Measurements from ENCODE around the gene AQP12B. TPM values are rescaled to one million over a fixed set of nuclear protein-coding genes. Genes with fewer than 3 reads are reported as not detected.

The AQP12B gene
- total RNA-seq, 1 experiment from 2014 or later, result not detected

DNA sequence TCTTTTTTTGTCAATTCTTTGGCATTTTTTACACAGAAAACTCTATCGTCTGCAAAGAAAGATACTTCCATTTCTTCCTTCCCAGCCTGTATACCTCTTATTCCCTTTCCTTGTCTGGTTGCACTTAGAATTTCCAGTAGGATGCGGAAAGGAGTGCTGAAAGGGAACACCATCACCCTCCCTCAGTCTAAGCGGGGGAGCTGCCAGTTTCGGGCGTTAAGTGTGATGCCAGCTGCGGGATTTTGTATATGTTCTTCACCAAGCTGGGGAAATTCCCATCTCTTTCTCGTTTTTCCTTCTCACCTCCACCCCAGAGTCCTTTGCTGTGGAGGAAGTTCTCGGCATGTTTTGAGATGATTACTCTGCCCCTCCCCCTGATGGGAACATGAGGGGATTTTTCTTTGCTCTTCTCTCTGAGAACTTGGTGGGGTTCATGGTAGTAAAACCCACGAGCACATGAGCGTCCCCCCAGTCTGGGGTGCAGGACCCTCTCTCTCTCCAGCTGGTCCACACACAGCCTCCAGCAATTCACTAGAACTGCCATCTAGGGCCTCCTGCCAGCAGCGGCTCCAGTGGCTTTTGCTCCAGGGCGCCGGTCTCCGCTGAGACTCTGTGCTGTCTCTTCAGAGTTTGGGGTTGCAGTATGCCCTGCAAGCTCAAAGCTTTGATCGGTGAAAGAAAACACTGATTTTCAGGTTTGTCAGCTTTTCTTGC is 24.5 kb upstream of the AQP12B start:
- H3K23me2 ChIP-seq (ENCODE audit: insufficient read length, low read depth, low read length, poor library complexity, severe bottlenecking), result no peaks in the 10 kb centered on the region
- H2BK20ac ChIP-seq (ENCODE audit: low read depth, low read length, poor library complexity, severe bottlenecking), result no peak overlapping the region
- H3K79me1 ChIP-seq (ENCODE audit: insufficient read depth, low read depth, low read length, poor library complexity, severe bottlenecking), result no peaks in the 10 kb centered on the region
- no peak overlapping the region for H3K9ac ChIP-seq (ENCODE audit: extremely low read depth, insufficient read length, low read length)
- no peaks in the 10 kb centered on the region for H4K20me1 ChIP-seq (ENCODE audit: control insufficient read depth, insufficient read depth, insufficient read length)
- Mint-ChIP-seq H3K27ac (no peak overlapping the region), H3K27me3 (ENCODE audit: low read depth) (peaks cover 12% of the 10 kb centered on the region), H3K9me3 (no peaks in the 10 kb centered on the region; a peak in 2 of 5 replicates), H3K4me3 (no peak overlapping the region), H3K36me3 (ENCODE audit: insufficient read depth in 1 of 3, low read depth in 3 of 3) (no peaks in the 10 kb centered on the region), H3K4me1 (peaks cover 0 to 10% of the 10 kb centered on the region in 2 experiments; a peak in 3 of 4 replicates)
- H3K79me2 ChIP-seq (ENCODE audit: insufficient read depth, low read length), result no peaks in the 10 kb centered on the region
- H2BK12ac ChIP-seq (ENCODE audit: insufficient read length, low read depth, low read length), result no peak overlapping the region
- no peaks in the 10 kb centered on the region for H3K9me3 ChIP-seq (ENCODE audit: control insufficient read depth, low read depth, low read length)
- no peak overlapping the region for H3K4me2 ChIP-seq (ENCODE audit: insufficient read depth, insufficient read length, low read length)
- DNase-seq, result no peak
- no peak overlapping the region for H3K4ac ChIP-seq (ENCODE audit: low read depth, low read length)
- no peaks in the 10 kb centered on the region for H3K27me3 ChIP-seq (ENCODE audit: insufficient read depth, low read length)
- H3K18ac ChIP-seq (ENCODE audit: insufficient read length, low read depth, low read length), result no peak overlapping the region
- no peak overlapping the region for H3K14ac ChIP-seq (ENCODE audit: insufficient read depth, low read length)
- no peak overlapping the region for H3K23ac ChIP-seq (ENCODE audit: insufficient read length, low read depth, low read length)
- H3K4me1 ChIP-seq (ENCODE audit: insufficient read depth, low read length), result no peaks in the 10 kb centered on the region
- no peak overlapping the region for H2AK5ac ChIP-seq (ENCODE audit: insufficient read length, low read length)
- no CpG with 5 or more reads among the region's 15 CpGs for WGBS (ENCODE audit: extremely low coverage, insufficient read length, low lambda C conversion rate)
- no peak overlapping the region for H3T11ph ChIP-seq (ENCODE audit: low read length)
- no peak overlapping the region for H3K56ac ChIP-seq (ENCODE audit: insufficient read length, low read depth, low read length)
- H2AFZ ChIP-seq (ENCODE audit: low read length), result no peak overlapping the region
- no peak overlapping the region for H2BK5ac ChIP-seq (ENCODE audit: insufficient read length, low read length)
- no peak overlapping the region for H2BK120ac ChIP-seq (ENCODE audit: low read depth, low read length, poor library complexity, severe bottlenecking)
- no peak overlapping the region for H2BK15ac ChIP-seq (ENCODE audit: low read depth, low read length)
- no peak overlapping the region for H3K27ac ChIP-seq (ENCODE audit: insufficient read length, low read depth, low read length)
- no peak overlapping the region for H4K5ac ChIP-seq (ENCODE audit: insufficient read length, low read depth, low read length)
- TF ChIP-seq, protein P1, sequence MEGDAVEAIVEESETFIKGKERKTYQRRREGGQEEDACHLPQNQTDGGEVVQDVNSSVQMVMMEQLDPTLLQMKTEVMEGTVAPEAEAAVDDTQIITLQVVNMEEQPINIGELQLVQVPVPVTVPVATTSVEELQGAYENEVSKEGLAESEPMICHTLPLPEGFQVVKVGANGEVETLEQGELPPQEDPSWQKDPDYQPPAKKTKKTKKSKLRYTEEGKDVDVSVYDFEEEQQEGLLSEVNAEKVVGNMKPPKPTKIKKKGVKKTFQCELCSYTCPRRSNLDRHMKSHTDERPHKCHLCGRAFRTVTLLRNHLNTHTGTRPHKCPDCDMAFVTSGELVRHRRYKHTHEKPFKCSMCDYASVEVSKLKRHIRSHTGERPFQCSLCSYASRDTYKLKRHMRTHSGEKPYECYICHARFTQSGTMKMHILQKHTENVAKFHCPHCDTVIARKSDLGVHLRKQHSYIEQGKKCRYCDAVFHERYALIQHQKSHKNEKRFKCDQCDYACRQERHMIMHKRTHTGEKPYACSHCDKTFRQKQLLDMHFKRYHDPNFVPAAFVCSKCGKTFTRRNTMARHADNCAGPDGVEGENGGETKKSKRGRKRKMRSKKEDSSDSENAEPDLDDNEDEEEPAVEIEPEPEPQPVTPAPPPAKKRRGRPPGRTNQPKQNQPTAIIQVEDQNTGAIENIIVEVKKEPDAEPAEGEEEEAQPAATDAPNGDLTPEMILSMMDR (conservative IDR thresholded peaks at IDR 0.05), result no peak
- H4K91ac ChIP-seq (ENCODE audit: insufficient read length, low read depth, low read length), result no peak overlapping the region
- no peak overlapping the region for H4K8ac ChIP-seq (replicated peaks; ENCODE audit: insufficient read length, low read depth, low read length)
